Esophagus squamous epithelium (tissue), 5 donors: Measurements from ENCODE around the gene THRAP3. TPM values are rescaled to one million over a fixed set of nuclear protein-coding genes. Genes with fewer than 3 reads are reported as not detected.

ENCODE experiments used
- DNase-seq: peaks from one replicate; lab custom pipeline; 2025; lab: John Stamatoyannopoulos, UW
- H3K27ac ChIP-seq, 4 donors: fragments of 200-600 bp; sonication (generic); one replicate each; pipeline ENCODE4 v1.5.1; 2016 to 2019; ENCODE audit warnings: mild to moderate bottlenecking in 1 of 4
- H3K27me3 ChIP-seq, 4 donors: fragments of 200-600 bp; sonication (generic); 1 replicate in 3 of 4; 2 replicates in 1 of 4; pipeline versions ENCODE4 v1.5.1 to v1.6.0; 2017 to 2021; ENCODE audit warnings: antibody characterized with exemption in 1 of 4
- H3K36me3 ChIP-seq, 3 donors: fragments of 200-600 bp; sonication (generic); one replicate each; pipeline ENCODE4 v1.5.1; 2016 to 2019
- H3K4me1 ChIP-seq, 3 donors: fragments of 200-600 bp; sonication (generic); one replicate each; pipeline ENCODE4 v1.5.1; 2017 to 2019
- H3K4me3 ChIP-seq, 4 donors: fragments of 200-600 bp; sonication (generic); 1 replicate in 3 of 4; 2 replicates in 1 of 4; pipeline ENCODE4 v1.5.1; 2016 to 2019; ENCODE audit warnings: mild to moderate bottlenecking in 2 of 4, moderate library complexity in 1 of 4
- H3K9me3 ChIP-seq, 3 donors: fragments of 200-600 bp; sonication (generic); one replicate each; pipeline ENCODE4 v1.5.1; 2016 to 2019
- POLR2A ChIP-seq, 4 donors: fragments of 450-650 bp; IDR thresholded peaks; one replicate each; pipeline ENCODE4 v1.6.1; 2017; ENCODE audit warnings: antibody characterized with exemption in 4 of 4, mild to moderate bottlenecking in 4 of 4, moderate library complexity in 3 of 4
- WGBS, 2 donors: methylation state at CpG; one replicate each; pipeline ENCODE4 v1.1.5; 2018; 5-methylcytosine and 5-hydroxymethylcytosine counted together
- intact Hi-C: fragments of 100-400 bp; cut with DNase I; formaldehyde crosslinking; loops from one replicate; pipeline ENCODE4 v1.15.0; 2022
- total RNA-seq, 4 donors: library from RNA; depleted of rRNA; stranded (reverse); fragments of >200 nt; gene quantifications; one replicate each; pipeline ENCODE4 v1.1.0, GENCODE V29; 2016
- TF ChIP-seq, protein P1 (sequence below), 6 experiments: fragments of 450-650 bp in 4 of 6; fragments of 200-600 bp in 2 of 6; sonication (generic) in 2 of 6; IDR thresholded peaks; one replicate each; pipeline ENCODE4 v1.5.1; 2016 to 2019; ENCODE audit warnings: antibody characterized with exemption in 6 of 6, mild to moderate bottlenecking in 4 of 6, moderate library complexity in 4 of 6
- donor health status: DM: yes; HTN: yes; CAD: no.

THRAP3 gene
- total RNA-seq, 4 donors from 2014 or later = 56.5 to 83.5 (median 73.6) TPM

DNA sequence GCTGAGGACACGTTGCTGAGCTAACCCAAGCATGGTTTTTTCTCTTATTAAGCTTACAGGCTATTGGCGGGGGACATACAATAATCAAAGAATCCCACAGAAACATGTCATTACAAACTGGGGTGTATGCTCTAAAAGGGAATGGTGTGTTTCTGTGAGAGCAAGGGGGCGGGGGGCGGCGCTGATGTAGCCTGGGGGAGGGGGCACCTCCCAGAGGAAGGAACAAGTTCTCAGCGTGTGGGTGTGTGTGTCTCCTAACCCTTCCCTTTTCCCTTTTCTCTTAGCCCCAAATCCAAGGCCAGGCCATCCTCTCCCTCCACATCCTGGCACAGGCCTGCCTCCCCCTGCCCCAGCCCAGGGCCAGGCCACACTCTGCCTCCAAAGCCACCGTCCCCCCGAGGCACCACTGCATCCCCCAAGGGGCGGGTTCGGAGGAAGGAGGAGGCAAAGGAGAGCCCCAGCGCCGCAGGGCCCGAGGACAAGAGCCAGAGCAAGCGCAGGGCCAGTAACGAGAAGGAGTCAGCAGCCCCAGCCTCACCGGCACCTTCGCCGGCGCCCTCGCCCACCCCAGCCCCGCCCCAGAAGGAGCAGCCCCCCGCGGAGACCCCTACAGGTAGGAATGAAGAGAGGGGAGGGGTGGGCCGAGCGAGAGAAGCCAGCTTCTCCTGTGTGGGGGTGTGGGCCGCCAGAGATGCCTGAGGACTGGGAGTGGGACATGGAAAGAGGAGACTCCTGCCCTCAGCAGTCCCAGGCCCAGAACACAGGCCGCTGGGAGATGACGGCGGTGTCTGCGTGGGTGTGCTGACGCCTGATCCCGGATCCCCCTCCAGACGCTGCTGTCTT is 46.4 kb upstream of the THRAP3 start:
- Histone ChIP-seq H3K27me3 (no peaks in the 10 kb centered on the region), H3K4me1 (peaks cover 10 to 43% (median 16%) of the 10 kb centered on the region in 3 donors), H3K4me3 (no peak overlapping the region), H3K27ac (peak overlapping the region in 3 of 4 donors; percentile 27 to 63 (median 46)), H3K36me3 (peaks cover 69 to 97% (median 80%) of the 10 kb centered on the region in 3 donors), H3K9me3 (no peaks in the 10 kb centered on the region)
- DNase-seq = no peak
- intact Hi-C loops = no loop called here
- no peak for TF ChIP-seq POLR2A (IDR thresholded peaks at IDR 0.05)
- TF ChIP-seq, protein P1, sequence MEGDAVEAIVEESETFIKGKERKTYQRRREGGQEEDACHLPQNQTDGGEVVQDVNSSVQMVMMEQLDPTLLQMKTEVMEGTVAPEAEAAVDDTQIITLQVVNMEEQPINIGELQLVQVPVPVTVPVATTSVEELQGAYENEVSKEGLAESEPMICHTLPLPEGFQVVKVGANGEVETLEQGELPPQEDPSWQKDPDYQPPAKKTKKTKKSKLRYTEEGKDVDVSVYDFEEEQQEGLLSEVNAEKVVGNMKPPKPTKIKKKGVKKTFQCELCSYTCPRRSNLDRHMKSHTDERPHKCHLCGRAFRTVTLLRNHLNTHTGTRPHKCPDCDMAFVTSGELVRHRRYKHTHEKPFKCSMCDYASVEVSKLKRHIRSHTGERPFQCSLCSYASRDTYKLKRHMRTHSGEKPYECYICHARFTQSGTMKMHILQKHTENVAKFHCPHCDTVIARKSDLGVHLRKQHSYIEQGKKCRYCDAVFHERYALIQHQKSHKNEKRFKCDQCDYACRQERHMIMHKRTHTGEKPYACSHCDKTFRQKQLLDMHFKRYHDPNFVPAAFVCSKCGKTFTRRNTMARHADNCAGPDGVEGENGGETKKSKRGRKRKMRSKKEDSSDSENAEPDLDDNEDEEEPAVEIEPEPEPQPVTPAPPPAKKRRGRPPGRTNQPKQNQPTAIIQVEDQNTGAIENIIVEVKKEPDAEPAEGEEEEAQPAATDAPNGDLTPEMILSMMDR (IDR thresholded peaks at IDR 0.05) = no peak
- WGBS, 2 donors = 90 to 91% methylated on average over 5 to 21 of the region's 33 CpGs

DNA sequence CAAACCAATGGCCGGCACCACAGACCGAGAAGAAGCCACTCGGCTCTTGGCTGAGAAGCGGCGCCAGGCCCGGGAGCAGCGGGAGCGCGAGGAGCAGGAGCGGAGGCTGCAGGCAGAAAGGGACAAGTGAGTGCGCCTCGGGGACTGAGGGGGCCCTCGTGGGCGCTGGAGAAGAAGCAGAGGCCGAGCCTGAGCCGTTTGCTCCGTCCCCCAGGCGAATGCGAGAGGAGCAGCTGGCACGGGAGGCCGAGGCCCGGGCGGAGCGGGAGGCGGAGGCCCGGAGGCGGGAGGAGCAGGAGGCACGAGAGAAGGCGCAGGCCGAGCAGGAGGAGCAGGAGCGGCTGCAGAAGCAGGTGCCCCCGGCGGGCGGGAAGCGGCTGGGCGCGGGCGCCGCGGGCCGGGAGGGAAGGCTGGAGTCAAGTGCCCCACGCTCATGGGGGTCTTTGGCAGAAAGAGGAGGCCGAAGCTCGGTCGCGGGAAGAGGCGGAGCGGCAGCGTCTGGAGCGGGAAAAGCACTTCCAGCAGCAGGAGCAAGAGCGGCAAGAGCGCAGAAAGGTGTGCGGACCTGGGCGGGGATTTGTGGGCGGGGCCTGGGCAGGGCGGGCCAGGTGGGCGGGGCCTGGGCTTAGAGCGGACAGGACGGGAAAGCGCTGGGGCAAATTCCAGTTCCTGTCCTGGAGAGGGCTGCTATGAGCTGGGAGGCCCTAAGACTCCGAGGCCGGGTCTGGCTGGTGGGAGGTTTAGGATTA is 45.6 kb upstream of the THRAP3 start:
- Histone ChIP-seq H3K27me3 (no peaks in the 10 kb centered on the region), H3K27ac (peak overlapping the region in 3 of 4 donors; percentile 46 to 63 (median 50)), H3K36me3 (peaks cover 61 to 88% (median 72%) of the 10 kb centered on the region in 3 donors), H3K4me3 (no peak overlapping the region), H3K4me1 (peaks cover 7 to 41% (median 13%) of the 10 kb centered on the region in 3 donors), H3K9me3 (no peaks in the 10 kb centered on the region)
- intact Hi-C loops = no loop called here
- TF ChIP-seq, protein P1 (IDR thresholded peaks at IDR 0.05) = no peak
- TF ChIP-seq POLR2A (IDR thresholded peaks at IDR 0.05) = no peak
- DNase-seq = no peak
- 73 to 82% methylated on average over 24 to 35 of the region's 62 CpGs for WGBS, 2 donors

DNA sequence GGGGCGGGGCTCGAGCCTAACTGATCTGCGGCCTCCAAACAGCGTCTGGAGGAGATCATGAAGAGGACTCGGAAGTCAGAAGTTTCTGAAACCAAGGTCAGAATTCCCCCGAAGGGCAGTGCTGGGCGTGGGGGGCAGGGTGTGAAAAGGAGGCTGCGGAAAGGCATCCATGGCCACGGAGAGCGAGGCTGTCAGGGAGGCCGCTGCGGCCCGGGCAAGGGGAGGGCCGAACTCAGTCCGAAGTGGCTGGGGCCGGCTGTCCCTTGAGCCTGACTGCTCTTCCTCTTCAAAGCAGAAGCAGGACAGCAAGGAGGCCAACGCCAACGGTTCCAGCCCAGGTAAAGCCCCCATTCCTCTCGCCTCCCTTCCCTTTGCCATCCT is 45.0 kb upstream of the THRAP3 start:
- no peaks in the 10 kb centered on the region for H3K9me3 ChIP-seq
- no peak for TF ChIP-seq POLR2A (IDR thresholded peaks at IDR 0.05)
- TF ChIP-seq, protein P1 (IDR thresholded peaks at IDR 0.05) = no peak
- peaks cover 7 to 36% (median 13%) of the 10 kb centered on the region in 3 donors for H3K4me1 ChIP-seq
- DNase-seq = no peak
- no peak overlapping the region for H3K4me3 ChIP-seq
- H3K36me3 ChIP-seq = peaks cover 55 to 83% (median 66%) of the 10 kb centered on the region in 3 donors
- WGBS, 2 donors = 90 to 91% methylated on average over 12 to 19 of the region's 19 CpGs
- intact Hi-C loops = no loop called here
- no peaks in the 10 kb centered on the region for H3K27me3 ChIP-seq
- H3K27ac ChIP-seq = peak overlapping the region in 3 of 4 donors; percentile 46 to 63 (median 50)

DNA sequence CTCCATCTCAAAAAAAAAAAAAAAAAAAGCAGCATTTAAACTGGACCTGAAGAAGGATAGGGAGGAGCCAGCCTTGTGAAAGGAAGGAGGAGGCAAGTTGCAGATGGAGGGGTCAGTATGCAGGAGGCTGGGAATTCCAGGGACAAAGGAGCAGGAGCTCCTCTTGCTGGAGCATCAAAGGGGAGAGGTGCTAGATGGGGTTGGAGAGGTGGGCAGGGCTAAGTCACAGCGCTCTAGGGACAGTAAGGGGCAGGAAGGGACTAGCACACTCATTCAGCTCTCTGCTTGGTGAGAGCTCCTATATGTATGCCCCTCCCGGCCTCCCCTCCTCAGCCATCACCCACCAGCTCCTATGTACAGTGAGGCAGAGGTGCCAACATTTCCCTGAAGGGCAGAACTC is 41.5 kb upstream of the THRAP3 start:
- intact Hi-C loops = no loop called here
- DNase-seq = no peak
- H3K9me3 ChIP-seq = no peaks in the 10 kb centered on the region
- WGBS, 2 donors = 70% methylated on average over 1 to 2 of the region's 2 CpGs
- H3K4me3 ChIP-seq = no peak overlapping the region
- H3K4me1 ChIP-seq = peaks cover 2 to 24% (median 5%) of the 10 kb centered on the region in 3 donors
- no peak for TF ChIP-seq POLR2A (IDR thresholded peaks at IDR 0.05)
- TF ChIP-seq, protein P1 (IDR thresholded peaks at IDR 0.05) = no peak
- H3K27me3 ChIP-seq = no peaks in the 10 kb centered on the region
- peaks cover 33 to 47% (median 36%) of the 10 kb centered on the region in 3 donors for H3K36me3 ChIP-seq
- peak overlapping the region in 3 of 4 donors; percentile 59 to 69 (median 60) for H3K27ac ChIP-seq
